Liver (tissue), 3 donors: ENCODE measurements around the gene SF3B6.

Source experiments
- ATF3 ChIP-seq: IDR thresholded peaks from 2 replicates; pipeline ENCODE4 v1.6.1; 2016; ENCODE audit warnings: antibody characterized with exemption
- CTCF ChIP-seq: fragments of 150-350 bp; IDR thresholded peaks from 2 replicates; pipeline ENCODE4 v1.5.1; 2017; ENCODE audit warnings: improper control_type of control experiment, low read depth, low read length; ENCODE audit not compliant: missing input control
- EGR1 ChIP-seq, 2 donors: IDR thresholded peaks; 2 replicates each; pipeline ENCODE4 v1.6.1; 2016 to 2018; ENCODE audit warnings: antibody characterized with exemption in 2 of 2, low read depth in 2 of 2
- MAX ChIP-seq: IDR thresholded peaks from 2 replicates; pipeline ENCODE4 v1.6.1; 2016; ENCODE audit warnings: antibody characterized with exemption
- RAD21 ChIP-seq, 2 donors: IDR thresholded peaks; 2 replicates each; pipeline ENCODE4 v1.6.1; 2016; ENCODE audit warnings: antibody characterized with exemption in 2 of 2, mild to moderate bottlenecking in 2 of 2
- REST ChIP-seq: IDR thresholded peaks from 2 replicates; pipeline ENCODE4 v1.6.1; 2016; ENCODE audit warnings: antibody characterized with exemption, mild to moderate bottlenecking
- ZBTB33 ChIP-seq: IDR thresholded peaks from 2 replicates; pipeline ENCODE4 v1.6.1; 2016; ENCODE audit warnings: antibody characterized with exemption
- donor health status: healthy.
- donor health status: healthy.

GRCh38 chr2:24077879-24078278, 1.8 kb upstream of the SF3B6 start:
- no peak for TF ChIP-seq CTCF
- no peak for TF ChIP-seq ATF3
- no peak for TF ChIP-seq RAD21 (IDR thresholded peaks at IDR 0.05)
- no peak for TF ChIP-seq ZBTB33
- no peak for TF ChIP-seq REST
- no peak for TF ChIP-seq MAX
- no peak for TF ChIP-seq EGR1 (IDR thresholded peaks at IDR 0.05; ENCODE audit: low read depth in 2 of 2)
